Breast epithelium (tissue), 4 donors: ENCODE results near the gene BID. TPM values are rescaled to one million over a fixed set of nuclear protein-coding genes. Genes with fewer than 3 reads are reported as not detected.

Source experiments
- DNase-seq, 2 donors: peaks; one replicate each; pipeline ENCODE4 v3.0.0-alpha.2; 2019; ENCODE audit warnings: low spot score in 2 of 2
- H3K27ac ChIP-seq, 2 donors: fragments of 200-600 bp; sonication (generic) in 1 of 2; one replicate each; pipeline ENCODE4 v1.5.1; 2016 to 2019; ENCODE audit warnings: mild to moderate bottlenecking in 1 of 2
- H3K27me3 ChIP-seq, 2 donors: fragments of 200-600 bp; sonication (generic) in 1 of 2; one replicate each; pipeline versions ENCODE4 v1.5.1 to v1.6.0; 2017 to 2019; ENCODE audit warnings: control low read depth in 1 of 2, mild to moderate bottlenecking in 1 of 2
- H3K36me3 ChIP-seq: fragments of 200-600 bp; one replicate; pipeline ENCODE4 v1.5.1; 2019
- H3K4me1 ChIP-seq, 2 donors: fragments of 200-600 bp; sonication (generic); one replicate each; pipeline ENCODE4 v1.5.1; 2016 to 2019; ENCODE audit warnings: control low read depth in 1 of 2
- H3K4me3 ChIP-seq, 3 donors: fragments of 200-600 bp; sonication (generic); 1 replicate in 2 of 3; 2 replicates in 1 of 3; pipeline ENCODE4 v1.5.1; 2016 to 2019; ENCODE audit warnings: mild to moderate bottlenecking in 3 of 3, moderate library complexity in 2 of 3
- H3K9me3 ChIP-seq, 2 donors: fragments of 200-600 bp; sonication (generic) in 1 of 2; one replicate each; pipeline ENCODE4 v1.5.1; 2016 to 2019; ENCODE audit warnings: control low read depth in 1 of 2
- POLR2A ChIP-seq: fragments of 450-650 bp; IDR thresholded peaks from one replicate; pipeline ENCODE4 v1.6.1; 2016; ENCODE audit warnings: antibody characterized with exemption, mild to moderate bottlenecking, moderate library complexity
- POLR2AphosphoS5 ChIP-seq, 3 donors: sonication (generic); formaldehyde crosslinking; IDR thresholded peaks; one replicate each; pipeline ENCODE4 v1.6.1; 2017; ENCODE audit warnings: antibody characterized with exemption in 3 of 3
- intact Hi-C: fragments of 100-400 bp; cut with DNase I; formaldehyde crosslinking; loops from one replicate; pipeline ENCODE4 v1.15.1; 2023; ENCODE audit warnings: low total_unique reads
- total RNA-seq, 3 donors: library from RNA; depleted of rRNA; stranded (reverse); fragments of >200 nt; gene quantifications; one replicate each; pipeline ENCODE4 v1.1.0, GENCODE V29; 2016
- TF ChIP-seq, protein P1 (sequence below), 3 donors: fragments of 450-650 bp; IDR thresholded peaks; one replicate each; pipeline ENCODE4 v1.5.1; 2016 to 2017; ENCODE audit warnings: antibody characterized with exemption in 3 of 3, mild to moderate bottlenecking in 3 of 3, moderate library complexity in 3 of 3

The BID gene
- total RNA-seq, 3 donors from 2014 or later, result 25.9 to 35.7 (median 29.0) TPM

DNA sequence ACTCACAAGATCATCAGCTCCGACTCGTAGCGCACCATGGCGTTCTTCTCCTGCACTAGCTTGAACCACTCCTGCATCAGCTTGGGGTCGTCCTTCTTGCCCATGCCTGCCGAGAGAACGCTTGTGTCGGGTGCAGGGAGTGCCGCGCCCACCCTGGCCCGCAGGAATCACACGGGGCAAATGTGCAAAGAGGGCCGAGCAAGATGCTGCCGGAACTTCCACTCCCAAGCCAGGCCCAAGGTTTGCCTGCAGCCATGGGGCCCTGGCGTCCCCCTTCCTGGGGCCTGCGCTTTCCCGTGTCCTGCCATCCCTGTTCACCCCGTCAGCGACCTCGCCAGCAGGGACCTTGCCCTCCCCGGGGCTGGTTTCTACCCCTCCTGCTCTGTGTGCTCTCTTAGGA, 16.9 kb upstream of the BID start:
- H3K4me1 ChIP-seq, result peaks cover 0 to 9% of the 10 kb centered on the region in 2 donors
- no peaks in the 10 kb centered on the region for H3K9me3 ChIP-seq
- intact Hi-C loops, result no loop called here
- no peaks in the 10 kb centered on the region for H3K27me3 ChIP-seq
- no peak overlapping the region for H3K4me3 ChIP-seq
- TF ChIP-seq POLR2A (no peak), POLR2AphosphoS5 (IDR thresholded peaks at IDR 0.05) (no peak)
- TF ChIP-seq, protein P1, sequence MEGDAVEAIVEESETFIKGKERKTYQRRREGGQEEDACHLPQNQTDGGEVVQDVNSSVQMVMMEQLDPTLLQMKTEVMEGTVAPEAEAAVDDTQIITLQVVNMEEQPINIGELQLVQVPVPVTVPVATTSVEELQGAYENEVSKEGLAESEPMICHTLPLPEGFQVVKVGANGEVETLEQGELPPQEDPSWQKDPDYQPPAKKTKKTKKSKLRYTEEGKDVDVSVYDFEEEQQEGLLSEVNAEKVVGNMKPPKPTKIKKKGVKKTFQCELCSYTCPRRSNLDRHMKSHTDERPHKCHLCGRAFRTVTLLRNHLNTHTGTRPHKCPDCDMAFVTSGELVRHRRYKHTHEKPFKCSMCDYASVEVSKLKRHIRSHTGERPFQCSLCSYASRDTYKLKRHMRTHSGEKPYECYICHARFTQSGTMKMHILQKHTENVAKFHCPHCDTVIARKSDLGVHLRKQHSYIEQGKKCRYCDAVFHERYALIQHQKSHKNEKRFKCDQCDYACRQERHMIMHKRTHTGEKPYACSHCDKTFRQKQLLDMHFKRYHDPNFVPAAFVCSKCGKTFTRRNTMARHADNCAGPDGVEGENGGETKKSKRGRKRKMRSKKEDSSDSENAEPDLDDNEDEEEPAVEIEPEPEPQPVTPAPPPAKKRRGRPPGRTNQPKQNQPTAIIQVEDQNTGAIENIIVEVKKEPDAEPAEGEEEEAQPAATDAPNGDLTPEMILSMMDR (IDR thresholded peaks at IDR 0.05), result no peak
- no peak for DNase-seq
- H3K27ac ChIP-seq, result no peak overlapping the region
- no peaks in the 10 kb centered on the region for H3K36me3 ChIP-seq

DNA sequence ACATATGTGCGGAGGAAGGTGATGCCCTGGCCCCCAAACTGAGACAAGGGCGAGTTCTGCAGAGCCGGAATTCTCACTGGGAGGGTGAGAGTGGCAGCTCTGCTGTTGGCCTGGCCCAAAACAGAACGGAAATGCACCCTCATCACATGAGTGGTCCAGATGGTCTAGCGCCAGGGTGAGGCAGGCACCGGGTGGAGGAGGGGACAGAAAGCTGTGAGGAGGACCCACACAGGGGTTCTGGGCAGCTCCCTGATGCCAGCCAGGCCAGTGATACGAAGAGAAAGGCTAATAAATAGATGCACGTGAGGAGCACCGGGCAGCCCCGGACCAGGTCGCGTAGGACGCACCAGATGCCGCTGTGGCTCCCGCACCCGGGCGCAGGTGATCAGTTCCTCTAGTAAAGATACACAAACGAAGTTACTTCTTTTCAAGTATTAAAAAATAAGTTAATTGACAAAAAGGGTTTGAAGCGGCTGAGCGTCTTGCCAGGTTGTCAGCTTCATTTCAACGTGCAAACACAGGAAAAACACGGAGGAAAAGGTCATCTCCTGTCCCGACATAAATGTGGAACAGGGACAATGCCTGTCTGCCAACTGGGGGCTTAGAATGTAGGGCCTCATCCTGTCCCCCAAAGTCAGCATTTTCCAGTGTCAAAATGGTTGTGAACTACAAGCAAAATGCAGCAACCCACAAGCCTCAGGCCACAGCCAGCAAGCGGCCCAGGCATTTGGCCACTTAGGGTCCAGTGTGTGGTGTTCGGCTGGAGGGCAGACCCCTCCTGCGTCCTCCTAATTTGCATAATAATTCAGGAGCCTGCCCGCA, 15.3 kb upstream of the BID start:
- no peak for DNase-seq
- Histone ChIP-seq H3K27me3 (no peaks in the 10 kb centered on the region), H3K9me3 (no peaks in the 10 kb centered on the region), H3K4me3 (no peak overlapping the region), H3K4me1 (peaks cover 0 to 9% of the 10 kb centered on the region in 2 donors), H3K36me3 (no peaks in the 10 kb centered on the region), H3K27ac (no peak overlapping the region)
- intact Hi-C loops, result no loop called here
- TF ChIP-seq, protein P1 (IDR thresholded peaks at IDR 0.05), result no peak
- no peak for TF ChIP-seq POLR2AphosphoS5 (IDR thresholded peaks at IDR 0.05)

DNA sequence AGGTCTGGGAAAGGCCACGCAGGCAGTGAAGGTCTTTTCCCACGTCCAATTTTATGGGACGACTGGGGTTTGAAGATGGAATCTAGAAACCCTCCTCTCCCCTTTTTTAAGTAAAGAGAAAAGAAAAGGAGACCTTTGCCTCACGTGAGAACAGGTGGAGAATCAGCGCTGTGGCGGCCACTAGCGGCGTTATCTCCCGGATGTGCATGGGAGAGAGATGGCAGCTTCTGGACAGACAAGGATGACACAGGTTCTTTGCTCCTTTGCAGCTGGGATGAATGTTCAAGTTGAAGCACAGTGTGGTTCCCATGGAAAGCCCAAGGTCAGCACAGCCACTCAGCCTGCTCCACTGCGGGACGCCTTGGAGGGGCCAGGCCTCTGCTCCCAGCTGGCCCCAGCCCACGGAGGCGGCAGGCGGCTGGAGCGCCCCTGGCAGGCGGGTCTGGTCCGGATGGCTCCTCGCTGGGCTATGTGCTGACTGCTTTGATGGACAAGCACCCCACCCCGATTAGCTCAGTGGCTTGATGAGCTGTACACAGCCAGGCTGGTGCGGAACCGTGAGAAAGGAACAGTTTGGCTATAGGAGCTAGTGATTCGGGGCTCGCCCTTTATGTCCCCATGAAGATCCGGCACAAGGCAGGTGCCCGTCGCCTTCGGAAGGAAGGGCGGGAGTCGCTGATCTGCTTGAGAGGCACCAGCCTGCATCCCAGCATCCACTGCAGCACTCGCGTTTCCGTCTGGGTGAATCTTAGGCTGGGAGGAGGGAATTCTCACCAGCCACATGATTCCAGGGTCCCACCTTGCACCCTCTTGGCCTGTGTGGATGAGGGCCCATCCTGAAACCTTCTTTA, 14.5 kb upstream of the BID start:
- no peak for DNase-seq
- Histone ChIP-seq H3K27ac (no peak overlapping the region), H3K4me3 (no peak overlapping the region), H3K27me3 (no peaks in the 10 kb centered on the region), H3K9me3 (no peaks in the 10 kb centered on the region), H3K4me1 (peaks cover 0 to 9% of the 10 kb centered on the region in 2 donors), H3K36me3 (no peaks in the 10 kb centered on the region)
- intact Hi-C loops, result no loop called here
- TF ChIP-seq POLR2AphosphoS5 (IDR thresholded peaks at IDR 0.05) (no peak), POLR2A (no peak)
- TF ChIP-seq, protein P1 (IDR thresholded peaks at IDR 0.05), result no peak

DNA sequence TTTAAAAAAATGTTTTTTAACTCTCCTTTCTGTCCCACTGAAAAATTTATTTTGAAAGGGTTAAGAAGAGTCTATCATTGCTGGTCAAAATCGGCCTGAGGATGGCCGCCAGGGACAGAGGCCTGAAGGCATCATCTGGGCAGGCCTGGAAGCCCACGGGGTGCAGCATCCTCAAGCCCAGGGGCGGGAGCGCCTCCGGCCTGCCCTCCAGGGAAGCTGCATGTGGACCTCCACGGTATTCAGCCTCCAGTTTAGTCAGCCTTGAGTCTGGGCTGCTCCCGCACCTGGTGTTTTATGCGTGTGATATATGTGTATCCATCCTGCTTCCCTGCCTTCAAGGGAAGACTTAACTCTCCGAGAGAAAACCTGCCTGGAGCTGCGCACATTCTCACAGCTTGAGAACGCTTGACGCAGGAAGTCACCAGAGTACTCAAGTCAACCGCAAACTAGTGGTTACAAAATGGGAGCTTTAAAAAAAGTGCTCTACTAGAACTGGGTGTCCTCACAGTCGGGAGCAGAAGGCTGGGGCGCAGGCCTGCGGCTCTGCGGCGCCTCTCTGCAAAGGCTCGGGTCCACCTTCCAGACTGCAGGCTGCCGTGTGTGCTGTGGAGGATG, 13.6 kb upstream of the BID start:
- intact Hi-C loops, result no loop called here
- TF ChIP-seq, protein P1 (IDR thresholded peaks at IDR 0.05), result no peak
- TF ChIP-seq POLR2AphosphoS5 (IDR thresholded peaks at IDR 0.05) (no peak), POLR2A (no peak)
- no peak for DNase-seq
- H3K9me3 ChIP-seq, result no peaks in the 10 kb centered on the region
- no peak overlapping the region for H3K4me3 ChIP-seq
- peak overlapping the region; percentile 25 to 69 for H3K27ac ChIP-seq
- H3K27me3 ChIP-seq, result no peaks in the 10 kb centered on the region
- H3K4me1 ChIP-seq, result peaks cover 0 to 9% of the 10 kb centered on the region in 2 donors
- H3K36me3 ChIP-seq, result no peaks in the 10 kb centered on the region
